ENCODE data around the gene DGKG. TPM values are rescaled to one million over a fixed set of nuclear protein-coding genes. Genes with fewer than 3 reads are reported as not detected.

The DGKG gene
- total RNA-seq, 1 experiment from 2014 or later: 15.3 TPM

DNA sequence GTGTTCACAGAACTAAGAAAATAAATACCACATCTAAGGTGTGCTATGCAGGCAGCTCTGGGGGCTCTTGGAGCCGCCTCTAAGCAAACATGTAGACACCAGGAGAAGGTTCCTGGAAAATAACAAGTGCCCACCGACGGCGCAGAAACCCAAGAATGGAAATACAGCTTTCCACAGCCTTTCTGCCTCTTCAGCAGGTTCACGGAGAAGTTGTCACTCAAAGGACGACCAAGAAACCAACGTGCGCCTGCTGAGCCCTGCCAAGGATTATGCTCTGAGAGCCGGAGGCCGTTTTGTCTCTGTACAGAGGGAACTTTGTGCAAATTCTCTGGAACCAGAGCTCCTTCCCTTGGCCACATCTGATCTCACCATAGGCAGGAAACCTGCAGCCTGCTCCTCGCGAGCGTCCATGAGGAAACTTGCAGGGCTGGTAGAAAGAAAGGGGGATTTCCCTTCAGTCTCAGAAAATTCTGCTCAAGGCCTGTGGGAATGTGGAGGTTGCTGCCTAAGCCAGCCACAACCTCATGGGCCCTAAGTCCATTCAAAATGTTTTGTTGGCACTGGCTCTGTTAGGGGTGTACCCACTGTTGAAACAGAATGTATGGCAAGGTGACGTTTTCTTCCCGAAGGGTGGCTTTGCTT lies 212.6 kb downstream of the DGKG start:
- DNase-seq (ENCODE audit: low read depth): no peak

DNA sequence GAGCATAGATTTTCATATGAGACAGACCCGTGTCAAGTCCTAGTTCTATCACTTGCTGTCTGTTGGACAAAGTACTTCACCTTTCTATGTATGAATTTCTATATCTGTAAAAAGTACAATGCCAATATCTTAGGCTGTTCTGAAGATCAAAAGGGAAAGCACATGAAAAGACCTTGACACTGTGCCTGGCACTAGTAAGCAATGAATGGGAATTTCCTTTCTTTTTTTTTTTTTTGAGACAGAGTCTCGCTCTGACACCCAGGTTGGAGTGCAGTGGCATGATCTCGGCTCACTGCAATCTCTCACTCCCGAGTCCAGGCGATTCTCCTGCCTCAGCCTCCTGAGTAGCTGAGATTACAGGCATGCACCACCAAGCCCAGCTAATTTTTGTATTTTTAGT lies 217.8 kb downstream of the DGKG start:
- no peak for DNase-seq (ENCODE audit: low read depth)

DNA sequence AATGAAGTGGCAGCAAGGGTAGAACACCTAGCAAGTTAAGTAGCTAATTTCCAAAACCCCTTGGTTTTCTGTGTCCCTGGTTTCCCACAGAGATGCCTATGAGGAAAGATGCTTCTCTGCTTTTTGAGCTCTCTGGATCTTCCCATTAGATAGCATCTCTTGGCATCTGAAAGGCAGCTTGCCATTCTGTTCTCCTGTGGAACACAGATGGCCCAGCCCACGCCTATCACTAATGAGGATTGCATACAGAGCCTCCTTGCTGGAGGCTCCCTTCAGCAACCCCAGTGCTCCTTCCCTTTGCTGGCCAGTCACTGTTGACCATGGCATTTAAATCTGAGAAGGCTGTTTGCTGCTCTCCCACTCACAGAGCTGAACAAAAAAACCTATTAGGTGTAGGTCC lies 218.8 kb downstream of the DGKG start:
- no peak for DNase-seq (ENCODE audit: low read depth)

DNA sequence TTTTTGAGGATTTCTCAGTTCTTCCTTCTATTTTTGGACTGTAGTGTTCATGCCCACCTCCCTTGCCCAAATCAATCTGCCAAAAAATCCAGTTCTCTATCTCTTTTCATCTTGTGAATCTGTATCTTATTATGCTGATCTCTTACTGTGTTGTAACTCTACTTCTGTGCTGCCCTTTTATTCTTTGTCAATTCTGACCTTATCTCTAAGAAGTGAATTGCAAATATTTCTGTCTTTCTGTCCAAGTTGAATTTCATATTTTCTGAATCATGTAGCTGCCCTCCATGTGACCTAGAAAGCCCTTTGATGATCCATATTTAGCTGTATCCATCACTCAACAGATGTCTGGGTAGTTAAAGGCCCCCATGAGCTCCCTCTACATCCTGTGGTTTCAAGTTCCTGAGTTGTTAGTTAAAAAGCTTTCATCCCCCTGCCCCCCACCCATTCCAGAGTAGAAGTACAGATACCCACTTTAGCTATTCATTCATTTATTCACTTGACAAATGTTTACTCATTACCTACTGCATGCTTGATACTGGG lies 219.6 kb downstream of the DGKG start:
- no peak for DNase-seq (ENCODE audit: low read depth)

DNA sequence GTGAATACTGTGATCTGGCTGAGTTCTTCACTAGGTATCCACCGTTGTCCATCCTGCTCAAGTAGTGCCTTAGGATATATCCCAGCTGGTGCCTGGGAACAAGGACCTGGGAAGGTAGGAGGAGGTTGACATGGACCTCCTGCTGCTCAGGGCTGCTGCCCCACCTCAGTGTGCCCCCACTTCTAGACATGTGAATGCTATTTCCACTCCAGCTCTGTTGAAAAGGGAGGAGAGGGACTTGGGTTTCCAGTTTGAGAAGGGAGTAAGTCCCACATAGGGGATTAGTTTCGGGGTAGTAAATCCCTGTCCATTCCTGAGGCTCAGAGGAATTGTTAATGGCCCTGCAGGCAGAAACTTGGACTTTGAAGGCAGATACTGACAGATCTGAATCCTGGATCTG lies 220.2 kb downstream of the DGKG start:
- DNase-seq (ENCODE audit: low read depth): no peak

DNA sequence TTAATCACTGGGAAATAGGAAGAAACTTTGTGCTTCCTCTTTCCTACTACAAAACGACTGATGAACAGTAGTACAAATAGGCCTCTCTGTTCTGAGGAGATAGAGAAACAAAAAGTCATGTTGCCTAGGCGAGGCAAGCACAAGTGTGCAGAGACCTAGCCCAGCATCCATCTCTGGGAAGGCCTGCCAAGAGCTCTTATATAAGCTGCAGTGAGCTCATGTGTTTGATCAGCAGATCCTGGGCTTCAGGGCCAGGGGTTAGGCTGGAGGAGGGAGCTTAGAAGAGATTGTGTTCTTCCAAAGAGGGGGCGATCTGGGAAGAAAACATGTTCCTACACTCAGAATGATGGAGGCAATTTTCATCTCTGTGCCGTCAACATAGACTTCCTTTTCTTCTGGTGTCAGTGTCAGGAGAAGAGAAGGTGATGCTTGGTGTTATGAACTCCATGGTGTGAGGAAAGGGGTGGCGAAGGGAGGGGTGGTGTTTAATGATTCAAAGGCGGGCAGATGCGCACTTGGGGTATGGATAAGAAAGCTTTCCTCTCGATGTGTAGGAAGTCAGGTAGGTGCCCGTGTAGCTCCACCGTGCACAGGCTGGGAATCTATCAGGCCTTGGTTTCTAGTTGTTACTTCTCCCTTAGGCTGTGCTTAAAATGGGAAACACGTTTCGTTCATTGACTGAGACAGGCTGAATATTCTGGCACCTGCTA lies 223.6 kb downstream of the DGKG start:
- DNase-seq (ENCODE audit: low read depth): no peak

DNA sequence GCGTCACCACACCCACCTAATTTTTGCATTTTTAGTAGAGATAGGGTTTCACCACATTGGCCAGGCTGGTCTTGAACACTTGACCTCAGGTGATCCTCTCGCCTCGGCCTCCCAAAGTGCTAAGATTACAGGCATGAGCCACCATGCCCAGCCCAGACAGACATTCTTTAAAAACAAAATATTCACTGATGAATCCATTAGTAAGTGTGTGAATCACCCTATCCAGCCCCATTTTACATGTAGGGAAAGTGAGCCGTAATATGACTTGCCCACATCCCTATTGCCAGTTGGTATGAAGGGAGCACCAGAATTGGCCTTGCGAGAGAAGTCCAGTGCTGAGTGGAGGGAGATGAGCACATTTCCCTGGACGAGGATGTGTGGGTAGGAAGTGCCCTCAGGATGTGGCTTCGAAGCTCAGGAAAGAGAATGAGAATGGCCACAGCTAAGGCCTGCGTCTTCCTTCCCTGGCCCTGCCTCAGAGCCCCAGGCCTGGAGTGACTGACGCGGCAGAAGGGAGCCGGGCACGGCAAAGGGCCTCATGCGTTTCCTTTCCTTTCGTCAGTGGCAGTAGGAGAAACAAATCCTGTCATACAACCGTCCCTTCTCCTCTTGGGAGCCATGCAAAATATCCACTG lies 224.9 kb downstream of the DGKG start:
- peak; percentile 52 for DNase-seq (ENCODE audit: low read depth)

DNA sequence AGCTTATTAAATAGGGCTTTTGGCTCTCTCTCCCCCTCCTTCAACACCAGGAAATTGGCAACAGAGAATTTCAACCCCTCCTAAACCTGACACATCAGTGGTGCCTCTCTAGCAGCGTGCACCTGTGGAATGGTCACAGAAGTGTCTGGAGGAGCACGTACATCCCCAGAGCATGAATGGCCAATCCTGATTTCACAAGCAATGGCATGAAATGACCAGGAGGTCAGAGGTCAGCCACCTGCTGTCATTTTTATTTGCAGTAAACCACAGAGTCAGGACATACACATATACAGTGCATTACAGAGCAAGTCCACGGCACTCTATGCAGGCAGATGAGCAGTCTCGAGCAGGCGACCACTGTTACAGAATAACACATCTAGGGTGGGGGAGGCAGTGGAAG lies 228.1 kb downstream of the DGKG start:
- no peak for DNase-seq (ENCODE audit: low read depth)

DNA sequence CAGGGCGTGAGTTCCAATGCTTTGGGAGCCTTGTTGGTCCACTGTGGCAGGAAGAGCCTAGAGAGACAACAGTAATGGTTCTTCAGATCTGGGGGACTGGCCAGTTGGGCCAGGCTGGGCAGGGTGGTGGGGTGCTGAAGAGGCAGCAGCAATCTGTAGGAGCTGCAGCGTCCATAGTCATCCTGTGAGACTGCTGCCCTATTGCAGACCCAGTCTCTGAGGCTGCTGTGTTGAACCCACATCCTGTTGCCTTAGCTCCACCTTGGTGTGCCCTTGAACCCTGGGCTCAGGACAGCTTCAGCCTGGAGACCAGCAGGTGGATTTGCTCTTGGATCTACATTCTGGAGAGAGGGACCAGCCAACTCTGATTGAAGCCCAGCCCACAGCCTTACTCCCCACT lies 229.5 kb downstream of the DGKG start:
- DNase-seq (ENCODE audit: low read depth): no peak

DNA sequence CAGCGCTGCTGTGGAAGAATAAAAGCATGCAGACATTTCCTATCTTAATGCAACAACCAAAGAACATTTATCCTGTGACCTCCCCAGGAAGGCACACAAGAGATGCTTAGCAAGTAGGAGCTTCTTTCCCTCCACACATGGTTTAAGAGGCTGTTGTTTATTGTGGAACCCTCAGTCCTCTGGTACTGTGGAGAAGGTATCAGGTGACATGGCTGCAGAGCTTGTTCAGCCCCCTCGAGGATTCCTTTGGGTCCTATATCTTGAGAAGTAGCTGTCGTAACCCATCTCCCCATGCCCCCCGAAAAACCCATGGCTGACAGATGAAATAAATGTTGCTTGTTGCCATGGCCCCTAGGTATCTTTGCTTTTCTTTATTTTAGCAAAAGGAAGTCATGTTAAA lies 232.8 kb downstream of the DGKG start:
- no peak for DNase-seq (ENCODE audit: low read depth)

DNA sequence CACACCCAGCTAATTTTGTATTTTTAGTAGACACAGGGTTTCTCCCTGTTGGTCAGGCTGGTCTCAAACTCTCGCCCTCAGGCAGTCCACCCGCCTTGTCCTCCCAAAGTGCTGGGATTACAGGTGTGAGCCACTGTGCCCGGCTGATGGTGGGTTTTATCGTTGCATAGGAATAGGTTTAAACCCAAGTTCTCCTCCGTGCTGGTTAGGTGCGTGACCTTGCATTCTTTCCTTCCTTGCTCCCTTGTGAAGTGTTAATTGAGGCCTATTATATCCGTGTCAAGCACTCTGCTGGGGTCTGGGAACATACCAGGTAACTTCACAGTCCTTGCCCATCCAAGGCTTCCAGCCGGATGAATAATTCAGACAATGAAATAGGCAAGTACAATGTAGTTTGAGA lies 233.9 kb downstream of the DGKG start:
- DNase-seq (ENCODE audit: low read depth): no peak

DNA sequence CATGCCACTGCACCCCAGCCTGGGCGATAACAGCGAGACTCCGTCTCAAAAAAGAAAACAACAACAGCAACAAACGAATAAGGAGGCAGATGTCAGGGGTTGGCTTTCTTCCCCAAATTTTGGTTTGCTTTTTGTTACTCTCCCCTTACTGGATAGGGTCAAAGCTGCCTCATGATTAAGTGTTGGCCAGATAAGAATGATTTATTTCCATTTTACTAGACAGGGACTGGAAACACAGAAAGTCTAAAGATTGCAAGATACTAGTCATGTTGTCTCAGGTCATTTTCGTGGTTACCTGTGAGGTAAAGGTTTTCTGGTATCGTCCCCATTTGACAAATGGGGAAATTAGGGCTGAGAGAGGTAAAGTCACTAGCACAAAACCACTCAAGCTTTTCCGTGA lies 234.6 kb downstream of the DGKG start:
- no peak for DNase-seq (ENCODE audit: low read depth)

DNA sequence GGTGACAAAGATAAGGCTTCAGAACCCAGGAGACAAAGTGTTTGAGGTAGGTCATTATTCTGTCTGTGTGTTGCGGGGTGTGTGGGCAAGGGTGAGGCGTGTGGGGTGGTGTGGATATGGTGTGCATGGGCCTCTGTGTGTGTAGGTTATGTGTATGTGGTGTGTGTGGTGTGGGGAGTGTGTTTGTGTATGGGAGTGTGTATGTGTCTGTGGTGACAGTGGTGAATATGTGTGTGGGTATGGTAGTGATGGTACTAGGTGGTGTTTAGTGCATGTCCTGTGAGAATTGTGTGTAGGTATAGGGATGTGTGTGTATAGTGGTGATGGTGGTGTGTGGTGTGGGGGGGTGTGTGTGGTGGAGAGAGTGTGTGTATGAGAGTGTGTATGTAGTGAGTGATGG lies 236.9 kb downstream of the DGKG start:
- DNase-seq (ENCODE audit: low read depth): no peak

DNA sequence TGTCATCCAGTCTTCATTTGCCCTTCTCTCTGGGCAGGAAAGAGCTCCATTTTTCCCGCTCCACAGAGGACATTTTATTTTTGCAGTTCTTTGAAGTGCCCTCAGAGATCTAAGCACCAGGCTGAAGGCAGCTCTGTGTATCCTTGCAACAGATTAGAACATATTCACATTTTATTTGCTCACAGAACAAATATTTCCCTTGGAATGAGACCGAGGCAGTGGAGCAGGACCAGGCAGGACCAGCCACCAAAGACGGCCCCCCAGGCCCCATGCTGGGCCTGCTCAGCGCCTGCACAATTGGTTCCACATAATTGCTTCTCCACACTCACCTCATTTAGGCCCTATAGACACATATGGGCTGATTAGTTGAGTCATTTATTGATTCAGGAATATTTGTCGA lies 237.4 kb downstream of the DGKG start:
- DNase-seq (ENCODE audit: low read depth): no peak

DNA sequence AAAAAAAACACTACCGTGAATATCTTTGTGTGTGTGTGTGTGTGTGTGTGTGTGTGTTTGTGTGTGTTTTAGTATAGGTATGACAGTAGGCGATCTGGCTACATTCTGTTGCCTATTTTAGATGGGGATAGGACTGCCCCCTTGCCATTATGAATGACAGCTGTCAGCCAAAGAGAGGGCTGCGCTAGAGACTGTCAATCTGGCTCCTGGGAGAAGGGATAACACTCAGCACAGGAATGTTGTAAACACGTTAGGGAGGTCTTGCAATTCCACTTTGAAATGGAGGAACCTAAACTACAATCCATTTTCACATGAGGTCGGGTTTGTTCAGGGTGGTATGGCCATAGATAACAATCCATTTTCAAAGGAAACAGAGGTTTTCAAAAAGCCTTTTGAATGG lies 239.0 kb downstream of the DGKG start:
- DNase-seq (ENCODE audit: low read depth): no peak

DNA sequence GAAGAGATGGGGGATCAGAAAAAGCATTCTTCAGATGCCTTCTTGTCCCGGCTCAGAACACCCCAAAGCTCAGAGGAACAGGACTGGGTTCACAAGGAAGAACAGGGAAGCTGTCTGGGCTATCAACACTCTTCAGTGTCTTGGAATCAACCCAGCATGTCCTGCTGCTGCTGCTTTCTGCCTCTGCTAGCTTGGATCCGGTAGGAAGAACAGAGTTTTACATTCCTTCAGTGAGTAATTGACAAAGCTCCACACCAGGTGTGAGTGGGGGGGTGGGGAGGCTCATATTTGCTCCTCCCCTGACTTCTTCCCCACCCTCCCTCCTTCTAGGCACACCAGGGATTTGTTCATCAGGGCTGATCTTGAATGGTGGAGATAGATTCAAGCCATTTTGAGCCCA lies 240.1 kb downstream of the DGKG start:
- DNase-seq (ENCODE audit: low read depth): no peak

DNA sequence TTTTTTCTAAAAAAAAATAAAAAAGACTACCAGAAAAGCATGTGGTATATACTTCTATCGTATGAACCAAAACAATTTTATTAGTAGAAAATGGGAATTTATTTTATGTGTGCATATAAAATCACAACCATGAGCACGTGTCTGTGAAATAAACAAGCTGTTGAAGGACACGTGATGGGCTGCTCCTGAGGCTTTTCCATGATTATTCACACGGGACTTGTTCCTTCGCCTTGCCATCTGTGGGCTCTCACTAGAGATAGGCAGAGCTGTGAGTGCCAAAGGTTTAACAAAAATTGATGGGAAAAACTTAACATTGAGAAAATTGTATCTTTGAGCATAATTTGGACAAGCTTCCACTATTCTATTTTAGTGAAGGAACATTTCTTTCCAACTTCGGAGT lies 240.8 kb downstream of the DGKG start:
- DNase-seq (ENCODE audit: low read depth): no peak

DNA sequence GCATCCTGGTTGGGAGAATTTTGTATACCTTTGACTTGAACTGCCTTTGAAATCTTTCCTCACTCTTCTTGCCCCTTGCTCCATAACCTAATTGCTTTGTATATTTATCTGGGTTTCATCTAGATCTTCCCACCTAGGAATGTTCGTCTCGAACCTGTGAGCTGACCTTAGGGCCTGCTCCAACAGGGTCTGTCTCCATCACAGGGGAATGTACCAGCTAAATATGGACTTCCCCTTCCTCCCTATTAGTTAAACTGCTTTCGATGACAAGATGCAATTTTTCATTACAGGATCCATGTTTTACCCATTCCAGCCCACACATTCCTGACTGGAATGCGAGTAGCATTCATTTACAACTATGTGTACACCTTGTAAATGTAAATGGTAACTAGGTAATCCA lies 242.5 kb downstream of the DGKG start:
- no peak for DNase-seq (ENCODE audit: low read depth)

DNA sequence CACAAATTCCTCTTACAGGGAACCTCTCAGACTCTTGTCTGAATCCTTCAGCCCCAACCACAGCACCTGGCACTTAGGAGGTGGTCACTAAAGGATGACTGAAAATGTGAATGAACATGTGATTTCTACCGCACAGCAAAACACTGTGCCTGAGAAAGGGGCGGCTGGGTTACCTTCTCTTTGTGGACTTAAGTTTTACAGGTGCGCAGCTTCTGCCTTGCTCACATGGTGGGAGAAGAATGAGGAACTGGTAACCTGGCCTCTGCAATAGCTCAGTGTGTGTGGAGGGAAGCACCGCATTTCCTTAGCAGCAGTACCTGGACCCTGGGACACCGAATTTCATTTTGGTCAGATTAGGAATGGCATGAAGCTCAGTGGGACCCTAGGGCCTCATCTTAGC lies 243.3 kb downstream of the DGKG start:
- no peak for DNase-seq (ENCODE audit: low read depth)

DNA sequence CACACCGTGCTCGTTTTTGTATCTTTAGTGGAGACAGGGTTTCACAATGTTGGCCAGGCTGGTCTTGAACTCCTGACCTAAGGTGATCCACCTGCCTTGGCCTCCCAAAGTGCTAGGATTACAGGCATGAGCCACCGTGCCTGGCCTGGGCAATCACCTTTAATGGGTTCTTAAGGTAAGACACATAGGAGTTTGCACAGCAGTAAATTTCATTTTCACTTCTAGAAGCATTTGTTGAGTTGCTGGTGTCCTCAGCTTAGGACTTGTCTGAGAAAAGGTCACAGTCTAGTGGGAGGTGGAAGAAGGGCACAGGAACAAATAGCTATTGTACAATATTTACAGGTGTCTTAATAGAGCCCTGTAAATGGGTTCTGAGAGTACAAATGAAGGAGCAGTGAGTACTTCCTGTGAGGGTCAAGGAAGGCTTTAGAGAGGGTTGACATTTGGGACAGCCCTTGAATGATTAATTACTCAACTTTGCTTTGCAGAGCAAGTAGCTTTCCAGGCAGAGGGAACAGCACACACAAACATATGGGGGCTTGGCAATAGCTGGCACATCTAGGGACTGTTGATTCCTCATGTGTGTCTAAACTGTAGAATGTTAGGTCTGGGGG lies 244.4 kb downstream of the DGKG start:
- DNase-seq (ENCODE audit: low read depth): no peak

DNA sequence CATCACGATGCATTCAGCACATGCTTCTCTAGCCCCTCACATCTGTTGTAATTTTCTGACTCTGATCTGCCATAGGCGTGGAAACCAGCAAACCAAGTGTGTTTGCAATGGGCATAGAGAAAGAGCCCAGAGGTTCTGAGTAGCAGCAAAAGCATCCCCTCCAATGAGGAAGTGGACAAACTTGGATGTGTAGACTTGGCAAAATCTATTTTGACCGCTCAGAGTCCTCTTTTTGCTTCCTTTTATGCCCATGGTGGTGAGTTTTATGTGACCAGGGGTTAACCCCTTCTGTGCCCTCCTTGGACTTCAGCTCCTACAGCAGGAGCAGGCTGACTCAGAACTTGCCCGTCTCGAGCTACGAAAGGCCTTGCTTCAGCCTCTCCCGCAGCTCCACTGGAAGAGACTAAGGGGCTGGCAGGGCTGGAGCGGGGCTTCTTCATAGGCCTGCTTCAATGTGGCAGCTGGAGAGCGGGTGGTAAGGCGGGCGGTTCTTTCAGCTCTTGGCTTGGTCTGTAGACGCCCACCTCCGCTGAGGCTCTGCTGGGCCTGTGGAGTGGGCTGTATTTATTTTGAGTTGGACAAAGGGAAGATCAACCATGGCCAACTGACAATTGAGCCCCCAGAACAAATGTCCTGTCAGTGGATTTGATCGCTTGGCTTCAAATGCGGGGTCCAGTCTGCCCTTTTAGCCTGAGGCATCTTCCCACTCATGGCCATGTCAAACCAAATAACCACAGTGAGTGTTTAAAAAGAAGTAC lies 246.6 kb downstream of the DGKG start:
- DNase-seq (ENCODE audit: low read depth): no peak

All from RPMI7951 (cell line).